Measurements from ENCODE around the gene SLC6A9. TPM values are rescaled to one million over a fixed set of nuclear protein-coding genes. Genes with fewer than 3 reads are reported as not detected.

SLC6A9 gene
- total RNA-seq, 2 donors from 2014 or later = 3.5 to 4.5 TPM

DNA sequence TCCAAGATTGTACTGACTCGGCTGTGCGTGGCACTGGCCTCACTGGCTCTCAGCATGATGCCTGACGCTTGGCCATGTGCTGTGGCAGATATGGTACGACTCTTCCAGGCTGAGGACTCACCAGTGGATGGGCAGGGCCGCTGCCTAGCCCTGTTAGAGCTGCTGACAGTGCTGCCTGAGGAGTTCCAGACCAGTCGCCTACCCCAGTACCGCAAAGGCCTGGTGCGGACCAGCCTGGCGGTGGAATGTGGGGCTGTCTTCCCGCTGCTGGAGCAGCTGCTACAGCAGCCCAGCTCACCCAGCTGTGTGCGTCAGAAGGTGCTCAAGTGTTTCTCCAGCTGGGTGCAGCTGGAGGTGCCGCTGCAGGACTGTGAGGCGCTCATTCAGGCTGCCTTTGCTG, 81.6 kb downstream of the SLC6A9 start:
- no peak for DNase-seq (ENCODE audit: low spot score)
- no peak for ATAC-seq
- H3K27ac Mint-ChIP-seq = no peak overlapping the region
- no peaks in the 10 kb centered on the region for H3K9me3 Mint-ChIP-seq
- peaks cover 29 to 35% of the 10 kb centered on the region in 2 donors for H3K4me1 Mint-ChIP-seq (ENCODE audit: low read depth in 2 of 2)
- no peak overlapping the region for H3K4me3 Mint-ChIP-seq
- H3K36me3 Mint-ChIP-seq = peaks cover 7% of the 10 kb centered on the region
- H3K27me3 Mint-ChIP-seq = no peaks in the 10 kb centered on the region

DNA sequence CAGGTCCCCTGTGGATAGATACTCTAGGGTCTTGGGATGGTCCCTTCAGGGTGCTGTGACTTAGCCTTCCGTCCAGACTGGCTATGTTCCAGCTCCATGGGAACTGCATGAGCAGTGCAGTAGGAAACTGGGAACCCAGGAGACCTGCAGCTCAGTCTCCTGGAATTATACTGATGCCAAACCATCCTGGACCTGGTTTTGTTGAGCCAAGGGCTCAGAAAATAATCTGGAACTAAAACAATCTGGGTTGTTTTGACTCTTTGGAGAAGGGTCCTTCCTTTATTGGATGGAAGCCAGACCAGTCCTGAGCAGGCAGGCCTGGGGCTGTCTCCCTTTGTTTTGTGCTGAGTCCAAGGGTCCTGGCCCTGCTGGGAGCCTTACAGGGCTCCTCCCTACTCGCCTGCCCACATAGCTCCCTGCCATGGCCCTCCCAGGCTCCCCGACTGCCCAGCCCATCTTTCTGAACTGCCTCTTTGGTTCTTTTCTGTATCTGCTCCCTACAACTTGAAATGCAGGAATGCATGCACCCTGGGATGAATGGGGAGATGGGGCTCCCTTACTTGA, 83.3 kb downstream of the SLC6A9 start:
- Mint-ChIP-seq H3K4me1 (ENCODE audit: low read depth in 2 of 2) (peaks cover 29 to 37% of the 10 kb centered on the region in 2 donors), H3K27me3 (no peaks in the 10 kb centered on the region), H3K9me3 (no peaks in the 10 kb centered on the region), H3K36me3 (peaks cover 7% of the 10 kb centered on the region), H3K4me3 (peak overlapping the region; percentile 95), H3K27ac (peak overlapping the region; percentile 86 to 95)
- ATAC-seq (no peak), DNase-seq (ENCODE audit: low spot score) (no peak)

DNA sequence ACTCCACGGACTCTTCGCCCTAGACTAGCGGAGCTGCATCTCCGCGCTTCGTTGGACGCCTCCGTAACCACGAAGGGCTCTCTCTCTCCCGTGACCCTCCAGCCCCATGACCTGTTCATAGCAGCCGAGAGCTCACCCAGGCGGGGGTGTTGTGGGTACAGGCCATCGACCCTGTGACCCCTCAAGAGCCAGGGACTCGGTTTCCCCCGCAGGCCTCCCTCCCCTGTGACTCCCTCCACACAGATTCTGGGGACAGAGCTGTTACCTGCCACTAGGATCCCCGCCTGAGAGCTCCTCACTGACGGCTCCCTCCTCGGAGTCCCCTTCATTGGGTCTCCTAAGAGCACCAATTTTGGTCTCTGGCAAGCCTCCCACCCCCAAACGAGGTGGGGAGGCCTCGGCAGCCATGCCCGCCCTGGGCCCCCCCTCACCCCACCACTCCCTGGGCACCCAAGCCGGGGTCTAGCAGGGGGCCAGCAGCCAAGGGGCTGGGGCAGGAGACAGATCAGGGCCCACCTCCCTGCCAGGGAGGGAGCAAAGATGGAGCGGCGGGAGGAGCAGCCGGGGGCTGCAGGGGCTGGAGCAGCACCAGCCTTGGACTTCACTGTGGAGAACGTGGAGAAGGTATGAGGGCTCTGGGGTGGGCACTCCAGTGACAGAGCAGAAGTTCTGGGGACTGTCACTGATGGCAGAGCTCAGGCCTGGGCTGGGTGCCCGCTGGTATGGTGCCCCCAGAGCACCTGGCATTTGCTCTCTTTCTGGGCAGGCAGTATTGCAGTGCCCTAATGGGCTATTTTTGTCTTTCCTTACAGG, 84.0 kb downstream of the SLC6A9 start:
- Mint-ChIP-seq H3K36me3 (peaks cover 7% of the 10 kb centered on the region), H3K4me1 (ENCODE audit: low read depth in 2 of 2) (peaks cover 29 to 41% of the 10 kb centered on the region in 2 donors), H3K4me3 (peak overlapping the region; percentile 95), H3K27me3 (no peaks in the 10 kb centered on the region), H3K9me3 (no peaks in the 10 kb centered on the region), H3K27ac (peak overlapping the region; percentile 86 to 95)
- DNase-seq (ENCODE audit: low spot score) = no peak
- ATAC-seq = no peak

Other genes starting within 250 kb of the SLC6A9 start
- gene ARTN, start 97.7 kb downstream of the SLC6A9 start, total RNA-seq = 1 to 10 TPM in 1 of 2 donors, not detected in 1; 1.2 TPM
- 10 to 100 TPM; 28.4 to 43.1 TPM for gene IPO13, start 84.5 kb downstream of the SLC6A9 start, total RNA-seq
- gene DPH2, start 61.5 kb downstream of the SLC6A9 start, total RNA-seq = 10 to 100 TPM; 37.4 to 93.8 TPM
- 100 to 1,000 TPM; 161 to 203 TPM for gene ATP6V0B, start 56.5 kb downstream of the SLC6A9 start, total RNA-seq
- gene B4GALT2, start 52.3 kb downstream of the SLC6A9 start, total RNA-seq = 10 to 100 TPM; 12.8 to 48.6 TPM
- 1 to 10 TPM; 1.8 to 2.9 TPM for gene CCDC24, start 39.9 kb downstream of the SLC6A9 start, total RNA-seq
- not detected for gene KLF17, start 87.4 kb upstream of the SLC6A9 start, total RNA-seq
- not detected for gene KLF18, start 110.2 kb upstream of the SLC6A9 start, total RNA-seq
- gene DMAP1, start 182.0 kb upstream of the SLC6A9 start, total RNA-seq = 10 to 100 TPM; 36.9 to 52.2 TPM

Measured in natural killer cell treated with Interleukin-12 subunit alpha and Interleukin-12 subunit beta and Interleukin-15 and Interleukin-18, amount 100 ng/mL, for 72 hours (primary cell).